Fibroblast of mammary gland (primary cell): Measurements from ENCODE around the gene SUMO4.

ENCODE experiments used
- DNase-seq: peaks from one replicate; pipeline ENCODE4 v3.0.0-alpha.2; 2010; ENCODE audit warnings: low read depth
- H3K4me3 ChIP-seq: 2 replicates; pipeline ENCODE4 v1.5.1; 2011; ENCODE audit warnings: low read depth, mild to moderate bottlenecking, low read length, moderate library complexity; ENCODE audit not compliant: control insufficient read depth
- TF ChIP-seq, protein P1 (sequence below): conservative IDR thresholded peaks from 2 replicates; pipeline ENCODE4 v1.5.1; 2011; ENCODE audit warnings: low read depth, low read length, inconsistent platforms; ENCODE audit not compliant: control insufficient read depth, insufficient read depth

Gene SUMO4

GRCh38 chr6:149414821-149415220 lies 14.8 kb downstream of the SUMO4 start:
- no peak overlapping the region for H3K4me3 ChIP-seq
- no peak for DNase-seq
- TF ChIP-seq, protein P1, sequence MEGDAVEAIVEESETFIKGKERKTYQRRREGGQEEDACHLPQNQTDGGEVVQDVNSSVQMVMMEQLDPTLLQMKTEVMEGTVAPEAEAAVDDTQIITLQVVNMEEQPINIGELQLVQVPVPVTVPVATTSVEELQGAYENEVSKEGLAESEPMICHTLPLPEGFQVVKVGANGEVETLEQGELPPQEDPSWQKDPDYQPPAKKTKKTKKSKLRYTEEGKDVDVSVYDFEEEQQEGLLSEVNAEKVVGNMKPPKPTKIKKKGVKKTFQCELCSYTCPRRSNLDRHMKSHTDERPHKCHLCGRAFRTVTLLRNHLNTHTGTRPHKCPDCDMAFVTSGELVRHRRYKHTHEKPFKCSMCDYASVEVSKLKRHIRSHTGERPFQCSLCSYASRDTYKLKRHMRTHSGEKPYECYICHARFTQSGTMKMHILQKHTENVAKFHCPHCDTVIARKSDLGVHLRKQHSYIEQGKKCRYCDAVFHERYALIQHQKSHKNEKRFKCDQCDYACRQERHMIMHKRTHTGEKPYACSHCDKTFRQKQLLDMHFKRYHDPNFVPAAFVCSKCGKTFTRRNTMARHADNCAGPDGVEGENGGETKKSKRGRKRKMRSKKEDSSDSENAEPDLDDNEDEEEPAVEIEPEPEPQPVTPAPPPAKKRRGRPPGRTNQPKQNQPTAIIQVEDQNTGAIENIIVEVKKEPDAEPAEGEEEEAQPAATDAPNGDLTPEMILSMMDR, result no peak

DNA sequence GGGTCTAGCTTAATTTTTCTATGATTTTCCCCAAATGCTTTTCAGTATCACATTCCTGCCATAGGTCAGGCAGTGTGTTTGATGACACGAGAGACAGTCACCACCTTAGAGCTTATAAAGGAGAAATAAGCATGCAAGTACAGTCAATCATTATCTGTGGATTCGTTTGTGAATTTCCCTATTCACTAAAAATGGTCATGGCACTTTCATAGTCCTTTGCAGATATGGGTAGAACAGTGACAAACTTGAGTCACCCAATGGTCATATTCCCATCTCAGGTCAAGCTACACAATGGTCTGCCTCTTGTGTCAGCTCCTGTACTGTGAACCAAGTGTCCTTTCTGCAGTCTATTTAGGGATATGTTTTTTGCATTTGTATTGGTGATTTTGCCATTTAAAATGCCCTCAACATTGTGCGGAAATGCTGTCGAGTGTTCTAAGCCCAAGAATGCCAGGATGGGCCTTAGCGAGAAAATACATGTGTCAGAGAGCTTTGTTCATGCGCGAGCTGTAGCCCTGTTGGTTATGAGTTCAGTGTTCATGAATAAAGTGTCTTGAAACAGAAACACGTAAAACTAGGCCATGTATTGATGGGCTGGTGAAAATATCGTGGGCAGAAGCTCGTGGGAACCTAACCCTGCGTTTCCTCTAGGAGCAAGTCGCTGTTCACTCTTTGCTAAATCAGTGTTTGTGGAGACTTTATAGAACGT lies 19.8 kb downstream of the SUMO4 start:
- H3K4me3 ChIP-seq, result no peak overlapping the region
- TF ChIP-seq, protein P1, result no peak
- no peak for DNase-seq

DNA sequence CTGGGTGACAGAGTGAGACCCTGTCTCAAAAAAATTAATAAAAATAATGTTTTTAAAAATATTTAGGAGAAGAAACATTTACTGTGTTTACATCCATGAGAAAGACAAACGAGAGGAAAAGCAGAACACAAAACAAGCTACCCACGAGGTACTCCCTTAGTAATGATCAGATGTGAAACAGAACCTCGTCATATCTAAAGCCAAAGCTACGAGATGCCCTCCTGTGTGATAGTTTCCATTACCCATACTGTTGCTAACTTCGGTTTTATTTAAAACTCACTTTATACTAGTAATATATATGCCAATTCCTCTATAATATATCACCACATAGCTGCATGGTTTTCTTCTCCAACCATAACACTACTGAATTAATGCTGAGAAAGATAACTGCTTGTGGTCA lies 21.1 kb downstream of the SUMO4 start:
- H3K4me3 ChIP-seq, result no peak overlapping the region
- no peak for DNase-seq
- TF ChIP-seq, protein P1, result no peak

GRCh38 chr6:149422581-149422980 lies 22.5 kb downstream of the SUMO4 start:
- no peak for DNase-seq
- no peak overlapping the region for H3K4me3 ChIP-seq
- TF ChIP-seq, protein P1, result no peak

DNA sequence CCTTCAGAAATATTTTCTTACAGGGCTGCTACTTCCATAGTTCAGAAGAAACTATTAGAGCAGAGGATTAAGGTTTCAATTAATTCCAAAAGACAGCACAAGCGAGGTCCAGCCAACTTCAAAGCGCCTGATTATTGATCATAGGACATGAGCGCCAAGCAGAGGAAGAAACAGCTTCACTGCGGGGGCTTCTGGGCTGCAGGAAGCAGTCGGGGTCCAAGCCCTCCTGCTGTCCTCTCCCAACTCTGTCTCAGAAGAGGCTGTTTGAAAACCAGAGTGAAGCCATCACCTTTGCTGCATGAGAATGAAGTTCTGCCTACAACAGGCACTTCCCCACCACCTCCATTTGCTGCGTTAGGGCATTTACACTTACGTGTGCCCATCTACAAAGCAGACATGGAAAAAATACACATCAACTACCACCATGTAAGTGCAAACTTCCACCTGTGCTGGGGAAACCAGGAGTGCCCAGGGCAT lies 23.9 kb downstream of the SUMO4 start:
- DNase-seq, result no peak
- TF ChIP-seq, protein P1, result no peak
- H3K4me3 ChIP-seq, result no peak overlapping the region

DNA sequence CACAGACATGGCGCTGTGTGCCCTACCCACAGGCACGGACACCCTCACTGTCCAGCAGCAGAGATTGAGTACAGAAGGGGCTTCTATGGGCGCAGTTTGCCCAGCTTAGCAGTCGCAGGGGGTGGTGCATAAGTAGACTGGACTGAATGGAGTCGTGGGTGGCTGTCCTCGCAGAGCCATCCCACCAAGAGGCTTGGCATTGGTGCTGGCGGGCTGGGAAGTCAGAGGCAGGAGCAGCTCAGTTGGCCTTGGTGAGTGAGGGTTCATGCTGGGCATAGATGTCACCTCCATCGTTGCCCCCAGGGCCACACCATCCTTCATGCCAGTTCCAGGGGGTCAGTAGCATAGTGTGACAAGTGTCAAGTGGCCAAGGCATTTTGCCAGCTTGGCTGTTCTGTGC lies 25.2 kb downstream of the SUMO4 start:
- no peak for DNase-seq
- no peak overlapping the region for H3K4me3 ChIP-seq
- TF ChIP-seq, protein P1, result no peak

GRCh38 chr6:149425754-149426153 lies 25.7 kb downstream of the SUMO4 start:
- H3K4me3 ChIP-seq, result no peak overlapping the region
- TF ChIP-seq, protein P1, result no peak
- no peak for DNase-seq
